ENCODE results near the gene SHOX.

DNA sequence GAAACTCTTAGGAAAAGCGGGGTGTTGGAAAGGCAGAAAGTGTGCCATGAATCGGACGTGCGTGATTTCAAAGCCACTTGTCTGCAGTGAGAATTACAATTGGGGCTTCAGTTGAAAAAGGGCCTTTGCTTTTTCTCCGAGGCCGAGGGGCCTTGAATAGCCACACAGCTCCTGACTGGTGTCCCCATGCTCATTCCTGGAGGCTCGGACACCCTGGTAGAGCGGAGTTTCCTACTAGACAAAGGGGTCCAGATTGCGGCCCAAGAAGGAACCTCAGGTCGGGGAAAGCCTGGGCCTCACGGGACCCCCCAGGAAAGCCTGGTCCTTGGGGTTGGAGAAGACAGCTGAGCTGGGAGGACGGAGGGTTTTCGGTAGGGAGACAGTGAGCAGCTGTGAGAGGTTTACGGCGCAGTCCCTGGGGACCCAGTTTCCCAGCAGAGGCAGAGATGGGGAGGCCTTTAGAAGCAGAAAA is 3.0 kb upstream of the SHOX start:
- TF ChIP-seq, protein P1, sequence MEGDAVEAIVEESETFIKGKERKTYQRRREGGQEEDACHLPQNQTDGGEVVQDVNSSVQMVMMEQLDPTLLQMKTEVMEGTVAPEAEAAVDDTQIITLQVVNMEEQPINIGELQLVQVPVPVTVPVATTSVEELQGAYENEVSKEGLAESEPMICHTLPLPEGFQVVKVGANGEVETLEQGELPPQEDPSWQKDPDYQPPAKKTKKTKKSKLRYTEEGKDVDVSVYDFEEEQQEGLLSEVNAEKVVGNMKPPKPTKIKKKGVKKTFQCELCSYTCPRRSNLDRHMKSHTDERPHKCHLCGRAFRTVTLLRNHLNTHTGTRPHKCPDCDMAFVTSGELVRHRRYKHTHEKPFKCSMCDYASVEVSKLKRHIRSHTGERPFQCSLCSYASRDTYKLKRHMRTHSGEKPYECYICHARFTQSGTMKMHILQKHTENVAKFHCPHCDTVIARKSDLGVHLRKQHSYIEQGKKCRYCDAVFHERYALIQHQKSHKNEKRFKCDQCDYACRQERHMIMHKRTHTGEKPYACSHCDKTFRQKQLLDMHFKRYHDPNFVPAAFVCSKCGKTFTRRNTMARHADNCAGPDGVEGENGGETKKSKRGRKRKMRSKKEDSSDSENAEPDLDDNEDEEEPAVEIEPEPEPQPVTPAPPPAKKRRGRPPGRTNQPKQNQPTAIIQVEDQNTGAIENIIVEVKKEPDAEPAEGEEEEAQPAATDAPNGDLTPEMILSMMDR (IDR thresholded peaks at IDR 0.05): no peak
- no peak for TF ChIP-seq ZFX (IDR thresholded peaks at IDR 0.05; ENCODE audit: borderline replicate concordance)
